ENCODE results near the gene AMHR2.
"Not testable (repeated sequence)": the region's sequence is repeated elsewhere in the genome, so short reads cannot be mapped to it uniquely, and the experiment has no call there.

The AMHR2 gene

GRCh38 chr12:53419756-53420155 is 3.9 kb upstream of the AMHR2 start:
- peak overlapping the region; percentile 37 to 74 (median 46) for H3K27ac Mint-ChIP-seq
- H3K4me1 Mint-ChIP-seq: peaks cover 52% of the 10 kb centered on the region
- H3K27me3 Mint-ChIP-seq (ENCODE audit: low read depth): peaks cover 7% of the 10 kb centered on the region
- H3K4me3 Mint-ChIP-seq: no peak overlapping the region
- no peaks in the 10 kb centered on the region for H3K9me3 Mint-ChIP-seq
- no peaks in the 10 kb centered on the region for H3K36me3 Mint-ChIP-seq (ENCODE audit: low read depth)
- TF ChIP-seq CTCF (IDR thresholded peaks at IDR 0.05; ENCODE audit: unreplicated experiment in 3 of 3): no peak

GRCh38 chr12:53422247-53422646 is 1.4 kb upstream of the AMHR2 start:
- not testable (repeated sequence) for H3K9me3 Mint-ChIP-seq; H3K36me3 Mint-ChIP-seq (ENCODE audit: low read depth); H3K27ac Mint-ChIP-seq; H3K4me3 Mint-ChIP-seq; H3K27me3 Mint-ChIP-seq (ENCODE audit: low read depth)
- H3K4me1 Mint-ChIP-seq: peaks cover 39% of the 10 kb centered on the region

- peak overlapping the region in 1 of 3 experiments; percentile 63 for H3K4me3 Mint-ChIP-seq
- no peaks in the 10 kb centered on the region for H3K9me3 Mint-ChIP-seq
- TF ChIP-seq CTCF (IDR thresholded peaks at IDR 0.05; ENCODE audit: unreplicated experiment in 3 of 3): no peak
- H3K27me3 Mint-ChIP-seq (ENCODE audit: low read depth): peaks cover 7% of the 10 kb centered on the region
- peaks cover 28% of the 10 kb centered on the region for H3K4me1 Mint-ChIP-seq
- H3K36me3 Mint-ChIP-seq (ENCODE audit: low read depth): no peaks in the 10 kb centered on the region
- peak overlapping the region in 1 of 3 experiments; percentile 66 for H3K27ac Mint-ChIP-seq
Measured at GRCh38 chr12:53424626-53425514, 1.2 kb downstream of the AMHR2 start.

- peaks cover 24% of the 10 kb centered on the region for H3K4me1 Mint-ChIP-seq
- no peak for TF ChIP-seq CTCF (IDR thresholded peaks at IDR 0.05; ENCODE audit: unreplicated experiment in 3 of 3)
- peaks cover 4% of the 10 kb centered on the region for H3K27me3 Mint-ChIP-seq (ENCODE audit: low read depth)
- H3K27ac Mint-ChIP-seq: peak overlapping the region in 1 of 3 experiments; percentile 27
- no peaks in the 10 kb centered on the region for H3K9me3 Mint-ChIP-seq
- no peak overlapping the region for H3K4me3 Mint-ChIP-seq
- no peaks in the 10 kb centered on the region for H3K36me3 Mint-ChIP-seq (ENCODE audit: low read depth)
Measured at GRCh38 chr12:53425515-53426150, 2.0 kb downstream of the AMHR2 start.

- Mint-ChIP-seq H3K4me1 (peaks cover 15% of the 10 kb centered on the region), H3K27me3 (ENCODE audit: low read depth) (peaks cover 3% of the 10 kb centered on the region), H3K9me3 (no peaks in the 10 kb centered on the region), H3K27ac (peak overlapping the region in 1 of 3 experiments; percentile 19), H3K36me3 (ENCODE audit: low read depth) (no peaks in the 10 kb centered on the region), H3K4me3 (no peak overlapping the region)
- no peak for TF ChIP-seq CTCF (IDR thresholded peaks at IDR 0.05; ENCODE audit: unreplicated experiment in 3 of 3)
Measured at GRCh38 chr12:53427905-53428594, 4.4 kb downstream of the AMHR2 start.

GRCh38 chr12:53428741-53429140 is 5.1 kb downstream of the AMHR2 start:
- no peak for TF ChIP-seq CTCF (IDR thresholded peaks at IDR 0.05; ENCODE audit: unreplicated experiment in 3 of 3)
- no peaks in the 10 kb centered on the region for H3K36me3 Mint-ChIP-seq (ENCODE audit: low read depth)
- H3K4me1 Mint-ChIP-seq: peaks cover 10% of the 10 kb centered on the region
- no peaks in the 10 kb centered on the region for H3K9me3 Mint-ChIP-seq
- H3K27ac Mint-ChIP-seq: no peak overlapping the region
- peaks cover 2% of the 10 kb centered on the region for H3K27me3 Mint-ChIP-seq (ENCODE audit: low read depth)
- no peak overlapping the region for H3K4me3 Mint-ChIP-seq
